Coronary artery (tissue), 2 donors: ENCODE data around the gene NR5A1.

Experiments
- DNase-seq: peaks from one replicate; pipeline ENCODE4 v3.0.0-alpha.2; 2017; ENCODE audit warnings: low spot score
- H3K27ac ChIP-seq, 2 donors: fragments of 200-600 bp; sonication (generic); one replicate each; pipeline ENCODE4 v1.5.1; 2016 to 2019
- H3K4me3 ChIP-seq: fragments of 200-600 bp; sonication (generic); 2 replicates; pipeline ENCODE4 v1.5.1; 2016; ENCODE audit warnings: mild to moderate bottlenecking, moderate library complexity
- TF ChIP-seq, protein P1 (sequence below): fragments of 200-600 bp; sonication (generic); IDR thresholded peaks from one replicate; pipeline ENCODE4 v1.5.1; 2019; ENCODE audit warnings: antibody characterized with exemption

Gene NR5A1

DNA sequence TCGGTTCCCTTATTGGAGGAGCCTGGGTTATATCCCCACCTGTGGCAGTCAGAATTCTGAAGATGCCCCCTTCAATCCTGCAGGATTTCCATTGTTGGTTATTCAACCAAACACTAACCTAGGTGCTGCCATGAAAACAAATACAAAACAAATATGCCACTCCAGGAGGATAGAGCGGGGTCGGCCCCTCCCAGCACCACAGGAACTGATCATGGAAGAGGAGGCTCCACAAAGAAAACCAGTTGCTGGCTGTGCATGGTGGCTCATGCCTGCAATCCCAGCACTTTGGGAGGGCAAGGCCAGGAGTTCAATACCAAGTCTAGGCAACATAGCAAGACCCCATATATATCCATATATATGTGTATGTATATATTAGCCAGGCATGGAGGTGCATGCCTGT, 70.1 kb downstream of the NR5A1 start:
- no peak overlapping the region for H3K4me3 ChIP-seq
- no peak overlapping the region for H3K27ac ChIP-seq
- TF ChIP-seq, protein P1, sequence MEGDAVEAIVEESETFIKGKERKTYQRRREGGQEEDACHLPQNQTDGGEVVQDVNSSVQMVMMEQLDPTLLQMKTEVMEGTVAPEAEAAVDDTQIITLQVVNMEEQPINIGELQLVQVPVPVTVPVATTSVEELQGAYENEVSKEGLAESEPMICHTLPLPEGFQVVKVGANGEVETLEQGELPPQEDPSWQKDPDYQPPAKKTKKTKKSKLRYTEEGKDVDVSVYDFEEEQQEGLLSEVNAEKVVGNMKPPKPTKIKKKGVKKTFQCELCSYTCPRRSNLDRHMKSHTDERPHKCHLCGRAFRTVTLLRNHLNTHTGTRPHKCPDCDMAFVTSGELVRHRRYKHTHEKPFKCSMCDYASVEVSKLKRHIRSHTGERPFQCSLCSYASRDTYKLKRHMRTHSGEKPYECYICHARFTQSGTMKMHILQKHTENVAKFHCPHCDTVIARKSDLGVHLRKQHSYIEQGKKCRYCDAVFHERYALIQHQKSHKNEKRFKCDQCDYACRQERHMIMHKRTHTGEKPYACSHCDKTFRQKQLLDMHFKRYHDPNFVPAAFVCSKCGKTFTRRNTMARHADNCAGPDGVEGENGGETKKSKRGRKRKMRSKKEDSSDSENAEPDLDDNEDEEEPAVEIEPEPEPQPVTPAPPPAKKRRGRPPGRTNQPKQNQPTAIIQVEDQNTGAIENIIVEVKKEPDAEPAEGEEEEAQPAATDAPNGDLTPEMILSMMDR, result no peak
- peak; percentile 57 for DNase-seq

DNA sequence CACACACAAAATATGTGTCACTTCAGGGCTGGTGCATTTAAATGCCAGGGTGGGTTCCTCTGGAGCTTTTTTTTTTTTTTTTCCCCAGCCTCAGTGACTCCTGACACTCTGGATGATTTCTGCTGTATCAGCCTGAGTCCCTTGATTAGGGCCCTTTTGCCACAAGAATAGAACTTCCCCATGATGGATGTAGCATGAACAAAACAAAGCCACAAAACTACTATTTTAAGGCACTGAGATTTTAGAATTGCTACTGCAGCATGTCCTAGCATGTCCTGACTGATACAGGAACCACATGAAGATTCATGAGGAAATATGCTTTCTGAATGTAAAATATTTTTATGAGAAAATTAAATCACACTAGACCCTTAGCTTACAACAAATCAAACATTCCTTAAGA, 70.9 kb downstream of the NR5A1 start:
- no peak overlapping the region for H3K4me3 ChIP-seq
- no peak for DNase-seq
- H3K27ac ChIP-seq, result no peak overlapping the region
- TF ChIP-seq, protein P1, result no peak
